ENCODE data around the gene AFF1. TPM values are rescaled to one million over a fixed set of nuclear protein-coding genes. Genes with fewer than 3 reads are reported as not detected.

The AFF1 gene
- total RNA-seq, 1 donor from 2014 or later, result 89.3 TPM

DNA sequence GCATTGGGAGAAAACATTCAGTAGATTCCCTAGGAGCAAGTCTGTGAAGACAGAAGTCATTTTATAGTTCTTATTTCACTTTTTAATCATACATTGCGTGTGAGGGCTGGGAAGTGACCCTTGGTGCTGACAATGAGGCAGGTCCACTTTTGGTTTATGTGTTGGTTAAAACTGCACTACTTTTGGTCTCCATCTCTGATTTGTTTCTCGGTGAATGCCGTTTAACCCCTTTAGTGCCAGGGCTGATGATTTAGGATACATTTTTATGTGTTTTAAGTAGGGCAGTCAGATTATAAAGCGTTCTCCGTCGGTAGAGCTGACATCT is 110.4 kb downstream of the AFF1 start:
- no peak for TF ChIP-seq CTCF (IDR thresholded peaks at IDR 0.05; ENCODE audit: unreplicated experiment)
- Mint-ChIP-seq H3K4me3 (ENCODE audit: low read depth) (no peak overlapping the region), H3K27ac (no peak overlapping the region), H3K36me3 (ENCODE audit: insufficient read depth) (peaks cover 13% of the 10 kb centered on the region), H3K9me3 (ENCODE audit: low read depth) (no peaks in the 10 kb centered on the region), H3K4me1 (ENCODE audit: low read depth) (peaks cover 12% of the 10 kb centered on the region), H3K27me3 (no peaks in the 10 kb centered on the region)
- DNase-seq (ENCODE audit: low spot score, unreplicated experiment), result no peak

- peaks cover 12% of the 10 kb centered on the region for H3K4me1 Mint-ChIP-seq (ENCODE audit: low read depth)
- no peaks in the 10 kb centered on the region for H3K9me3 Mint-ChIP-seq (ENCODE audit: low read depth)
- H3K27ac Mint-ChIP-seq, result no peak overlapping the region
- peaks cover 18% of the 10 kb centered on the region for H3K36me3 Mint-ChIP-seq (ENCODE audit: insufficient read depth)
- TF ChIP-seq CTCF (IDR thresholded peaks at IDR 0.05; ENCODE audit: unreplicated experiment), result no peak
- DNase-seq (ENCODE audit: low spot score, unreplicated experiment), result no peak
- no peaks in the 10 kb centered on the region for H3K27me3 Mint-ChIP-seq
- H3K4me3 Mint-ChIP-seq (ENCODE audit: low read depth), result no peak overlapping the region
These were observed 110.8 kb downstream of the AFF1 start for GRCh38 chr4:87045659-87046058.

DNA sequence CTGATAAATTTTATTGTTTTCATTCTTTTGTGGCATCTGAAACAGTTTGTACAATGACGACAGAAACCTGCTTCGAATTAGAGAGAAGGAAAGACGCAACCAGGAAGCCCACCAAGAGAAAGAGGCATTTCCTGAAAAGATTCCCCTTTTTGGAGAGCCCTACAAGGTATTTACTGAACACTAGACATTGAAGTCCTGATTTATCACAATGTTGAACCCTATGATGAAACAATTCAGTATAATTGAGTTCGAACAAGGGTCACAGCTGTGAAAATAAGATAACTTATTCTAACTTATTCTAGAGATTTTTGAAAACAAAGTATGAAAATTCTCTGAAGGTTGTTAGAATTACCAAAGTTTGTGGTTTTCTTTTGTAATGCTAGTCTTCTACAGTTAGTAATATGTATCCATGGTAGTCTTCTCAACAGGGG is 111.3 kb downstream of the AFF1 start:
- H3K36me3 Mint-ChIP-seq (ENCODE audit: insufficient read depth), result peaks cover 22% of the 10 kb centered on the region
- no peak for TF ChIP-seq CTCF (IDR thresholded peaks at IDR 0.05; ENCODE audit: unreplicated experiment)
- no peaks in the 10 kb centered on the region for H3K27me3 Mint-ChIP-seq
- H3K9me3 Mint-ChIP-seq (ENCODE audit: low read depth), result no peaks in the 10 kb centered on the region
- DNase-seq (ENCODE audit: low spot score, unreplicated experiment), result no peak
- H3K4me1 Mint-ChIP-seq (ENCODE audit: low read depth), result peaks cover 12% of the 10 kb centered on the region
- no peak overlapping the region for H3K4me3 Mint-ChIP-seq (ENCODE audit: low read depth)
- no peak overlapping the region for H3K27ac Mint-ChIP-seq

- no peaks in the 10 kb centered on the region for H3K27me3 Mint-ChIP-seq
- H3K4me3 Mint-ChIP-seq (ENCODE audit: low read depth), result no peak overlapping the region
- no peak overlapping the region for H3K27ac Mint-ChIP-seq
- H3K4me1 Mint-ChIP-seq (ENCODE audit: low read depth), result peaks cover 13% of the 10 kb centered on the region
- no peak for TF ChIP-seq CTCF (IDR thresholded peaks at IDR 0.05; ENCODE audit: unreplicated experiment)
- no peak for DNase-seq (ENCODE audit: low spot score, unreplicated experiment)
- H3K36me3 Mint-ChIP-seq (ENCODE audit: insufficient read depth), result peaks cover 26% of the 10 kb centered on the region
- H3K9me3 Mint-ChIP-seq (ENCODE audit: low read depth), result no peaks in the 10 kb centered on the region
These were observed 112.5 kb downstream of the AFF1 start for GRCh38 chr4:87047281-87047798.

DNA sequence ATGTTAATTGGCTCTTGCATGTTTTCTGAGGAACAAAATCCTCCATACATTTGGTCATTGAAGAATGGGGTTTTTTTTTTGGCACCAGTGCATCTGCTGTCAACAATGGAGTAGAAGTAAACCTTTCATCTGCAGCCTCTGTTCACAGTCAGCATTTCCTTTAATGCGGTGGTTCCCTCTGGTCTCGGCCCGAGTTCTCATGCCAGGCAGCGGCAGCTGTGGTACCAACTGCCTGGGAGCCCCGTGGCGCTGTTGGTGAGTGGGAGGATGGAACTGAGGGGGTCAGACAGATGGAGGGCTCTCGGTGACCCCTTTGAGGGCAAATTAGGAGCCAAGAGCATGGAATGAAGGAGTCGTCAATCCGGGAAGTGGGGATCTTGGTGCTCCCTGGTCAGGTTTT is 114.7 kb downstream of the AFF1 start:
- no peak for TF ChIP-seq CTCF (IDR thresholded peaks at IDR 0.05; ENCODE audit: unreplicated experiment)
- H3K4me1 Mint-ChIP-seq (ENCODE audit: low read depth), result peaks cover 20% of the 10 kb centered on the region
- H3K36me3 Mint-ChIP-seq (ENCODE audit: insufficient read depth), result peaks cover 30% of the 10 kb centered on the region
- no peak for DNase-seq (ENCODE audit: low spot score, unreplicated experiment)
- peak overlapping the region; percentile 33 for H3K27ac Mint-ChIP-seq
- H3K27me3 Mint-ChIP-seq, result no peaks in the 10 kb centered on the region
- no peaks in the 10 kb centered on the region for H3K9me3 Mint-ChIP-seq (ENCODE audit: low read depth)
- H3K4me3 Mint-ChIP-seq (ENCODE audit: low read depth), result no peak overlapping the region

Measured in progenitor cell of endocrine pancreas (in vitro differentiated cells).